HUES48 (cell line): Measurements from ENCODE around the gene ECSCR.
"Not testable (repeated sequence)": the region's sequence is repeated elsewhere in the genome, so short reads cannot be mapped to it uniquely, and the experiment has no call there.

Source experiments
- H3K27ac ChIP-seq: one replicate; pipeline ENCODE4 v1.7.0; 2013; ENCODE audit warnings: low read depth, low read length, inconsistent platforms
- H3K27me3 ChIP-seq: 2 replicates; pipeline ENCODE4 v1.6.1; 2013; ENCODE audit warnings: mild to moderate bottlenecking, low read length; ENCODE audit not compliant: control insufficient read depth, insufficient read depth
- H3K36me3 ChIP-seq: 2 replicates; pipeline ENCODE4 v1.6.1; 2013; ENCODE audit warnings: low read length; ENCODE audit not compliant: control insufficient read depth, insufficient read depth
- H3K4me1 ChIP-seq: 2 replicates; pipeline ENCODE4 v1.6.1; 2013; ENCODE audit warnings: mild to moderate bottlenecking, low read length; ENCODE audit not compliant: control insufficient read depth, insufficient read depth
- H3K4me3 ChIP-seq: 2 replicates; pipeline ENCODE4 v1.5.1; 2013; ENCODE audit warnings: mild to moderate bottlenecking, low read depth, low read length
- H3K9ac ChIP-seq: 2 replicates; pipeline ENCODE4 v1.6.1; 2013; ENCODE audit warnings: mild to moderate bottlenecking, low read depth, low read length, moderate library complexity
- H3K9me3 ChIP-seq: 2 replicates; pipeline ENCODE4 v1.6.1; 2013; ENCODE audit warnings: low read length; ENCODE audit not compliant: control insufficient read depth, insufficient read depth

Gene ECSCR

DNA sequence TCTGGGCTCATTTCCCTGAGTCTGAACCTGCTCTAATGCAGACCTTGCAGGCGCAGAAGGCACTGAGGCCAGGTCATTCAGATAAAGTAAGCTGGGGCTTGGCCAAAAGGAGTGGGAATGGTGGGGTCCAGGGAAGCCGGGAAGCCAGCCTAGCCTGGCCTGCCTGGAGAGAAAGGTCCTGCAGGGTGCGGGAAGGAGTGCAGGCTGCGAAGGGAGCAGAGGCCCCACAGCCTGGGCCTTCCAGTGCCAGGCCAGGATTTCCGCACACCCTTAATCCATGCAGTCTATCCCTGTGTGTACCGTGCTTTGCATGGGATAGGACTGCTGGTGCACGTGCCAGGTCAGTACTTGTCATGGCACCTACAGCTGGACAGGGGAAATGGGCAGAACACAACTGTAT lies 23.7 kb upstream of the ECSCR start:
- Histone ChIP-seq H3K4me1 (0 out of 2 replicates have a peak, but pooled peaks cover 10% of the 10 kb centered on the region), H3K9ac (no peak overlapping the region), H3K4me3 (no peak overlapping the region), H3K36me3 (no peaks in the 10 kb centered on the region), H3K9me3 (no peaks in the 10 kb centered on the region), H3K27me3 (no peaks in the 10 kb centered on the region), H3K27ac (no peak overlapping the region)

DNA sequence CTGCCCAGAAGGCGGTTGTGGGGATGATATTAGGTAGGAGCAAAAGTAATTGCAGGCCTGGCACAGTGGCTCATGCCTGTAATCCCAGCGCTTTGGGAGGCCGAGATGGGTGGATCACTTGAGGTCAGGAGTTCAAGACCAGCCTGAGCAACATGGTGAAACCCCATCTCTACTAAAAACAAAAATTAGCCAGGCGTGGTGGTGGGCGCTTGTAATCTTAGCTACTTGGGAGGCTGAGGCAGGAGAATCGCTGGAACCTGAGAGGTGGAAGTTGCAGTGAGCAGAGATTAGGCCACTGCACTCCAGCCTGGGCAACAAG lies 20.3 kb upstream of the ECSCR start:
- not testable (repeated sequence) for H3K27me3 ChIP-seq

DNA sequence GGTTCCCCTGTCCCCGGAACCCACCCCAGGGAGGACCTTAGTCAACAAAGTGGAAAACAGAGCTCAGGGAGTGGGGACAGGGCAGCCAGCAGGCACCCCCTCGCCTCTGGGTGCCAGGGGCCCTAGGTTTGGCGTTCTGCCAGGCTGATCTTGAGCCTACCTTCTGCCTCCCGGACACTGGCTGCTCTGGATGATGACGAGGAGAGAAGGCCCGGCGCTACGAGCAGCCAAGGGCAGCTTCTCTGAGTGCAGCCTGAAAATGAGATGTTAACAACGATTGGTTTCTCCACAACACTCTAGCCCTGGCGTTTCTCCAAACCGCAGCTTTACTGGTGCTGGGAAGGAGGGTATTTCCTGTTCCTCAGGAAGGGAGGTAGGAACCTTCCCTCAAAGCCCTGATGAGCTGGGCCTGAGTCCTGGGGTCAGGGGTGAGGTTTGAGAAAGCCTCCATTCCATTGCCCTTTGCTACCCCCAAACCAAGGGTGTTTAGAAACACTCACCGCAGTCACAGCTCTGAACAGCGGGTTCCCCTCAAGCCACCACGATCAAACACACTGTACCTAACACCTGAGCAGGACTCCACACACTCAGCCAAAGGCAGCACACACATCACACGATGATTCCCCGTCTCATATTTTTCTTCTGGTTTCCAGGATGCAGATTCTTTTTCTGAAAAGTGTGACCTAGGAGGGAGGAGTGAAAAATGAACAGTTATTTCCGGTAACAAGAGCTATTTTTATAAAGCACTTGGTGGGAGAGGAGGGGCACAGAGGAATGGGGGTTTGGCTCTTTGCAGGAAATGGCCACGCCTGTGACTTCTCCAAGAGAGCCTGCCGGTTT lies 19.7 kb upstream of the ECSCR start, which contains the start of gene STING1:
Gene STING1, minus strand, starts transcription at position 709 of the 840 bp plus-strand sequence. CDS start 1,054 bp downstream, outside the sequence.
- Histone ChIP-seq H3K9me3 (no peaks in the 10 kb centered on the region), H3K4me3 (no peak within 1 kb of the TSS), H3K27ac (no peak within 1 kb of the TSS), H3K36me3 (no peaks in the 10 kb centered on the region), H3K4me1 (0 out of 2 replicates have a peak, but pooled peaks cover 10% of the 10 kb centered on the region), H3K9ac (no peak within 1 kb of the TSS), H3K27me3 (no peaks in the 10 kb centered on the region)

More for the DNA sequence above, 20.3 kb upstream of the ECSCR start:
- H3K36me3 ChIP-seq, H3K4me1 ChIP-seq, H3K27ac ChIP-seq, H3K9ac ChIP-seq, H3K9me3 ChIP-seq, H3K4me3 ChIP-seq: not testable (repeated sequence)

GRCh38 chr5:139481580-139482049 lies 19.1 kb upstream of the ECSCR start:
- Histone ChIP-seq H3K27me3 (no peaks in the 10 kb centered on the region), H3K9ac (no peak overlapping the region), H3K4me1 (0 out of 2 replicates have a peak, but pooled peaks cover 8% of the 10 kb centered on the region), H3K27ac (no peak overlapping the region), H3K9me3 (no peaks in the 10 kb centered on the region), H3K4me3 (no peak overlapping the region), H3K36me3 (no peaks in the 10 kb centered on the region)

DNA sequence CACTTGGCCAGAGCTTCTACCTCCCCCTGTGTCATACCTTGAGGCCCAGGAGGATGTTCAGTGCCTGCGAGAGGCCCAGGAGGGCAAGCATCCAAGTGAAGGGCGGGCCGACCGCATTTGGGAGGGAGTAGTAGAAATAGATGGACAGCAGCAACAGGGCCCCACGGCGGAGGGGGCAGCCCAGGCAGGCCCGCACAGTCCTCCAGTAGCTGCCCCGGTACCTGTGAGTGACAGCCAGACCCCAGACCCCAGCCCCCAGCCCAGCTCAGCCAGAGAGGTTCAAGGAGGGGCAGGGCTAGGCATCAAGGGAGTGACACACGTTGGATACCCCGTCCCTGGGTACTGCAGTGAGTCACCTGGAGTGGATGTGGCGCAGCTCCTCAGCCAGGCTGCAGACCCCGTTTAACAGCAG lies 18.6 kb upstream of the ECSCR start:
- Histone ChIP-seq H3K36me3 (no peaks in the 10 kb centered on the region), H3K27ac (no peak overlapping the region), H3K9me3 (no peaks in the 10 kb centered on the region), H3K4me1 (0 out of 2 replicates have a peak, but pooled peaks cover 4% of the 10 kb centered on the region), H3K27me3 (no peaks in the 10 kb centered on the region), H3K9ac (no peak overlapping the region), H3K4me3 (no peak overlapping the region)

- H3K27me3 ChIP-seq, H3K36me3 ChIP-seq, H3K4me3 ChIP-seq, H3K27ac ChIP-seq, H3K9me3 ChIP-seq, H3K9ac ChIP-seq, H3K4me1 ChIP-seq: not testable (repeated sequence)
Measured at GRCh38 chr5:139479729-139480128, 17.2 kb upstream of the ECSCR start.

GRCh38 chr5:139478657-139479423 lies 16.3 kb upstream of the ECSCR start:
- H3K27ac ChIP-seq, H3K36me3 ChIP-seq, H3K9ac ChIP-seq: not testable (repeated sequence)

DNA sequence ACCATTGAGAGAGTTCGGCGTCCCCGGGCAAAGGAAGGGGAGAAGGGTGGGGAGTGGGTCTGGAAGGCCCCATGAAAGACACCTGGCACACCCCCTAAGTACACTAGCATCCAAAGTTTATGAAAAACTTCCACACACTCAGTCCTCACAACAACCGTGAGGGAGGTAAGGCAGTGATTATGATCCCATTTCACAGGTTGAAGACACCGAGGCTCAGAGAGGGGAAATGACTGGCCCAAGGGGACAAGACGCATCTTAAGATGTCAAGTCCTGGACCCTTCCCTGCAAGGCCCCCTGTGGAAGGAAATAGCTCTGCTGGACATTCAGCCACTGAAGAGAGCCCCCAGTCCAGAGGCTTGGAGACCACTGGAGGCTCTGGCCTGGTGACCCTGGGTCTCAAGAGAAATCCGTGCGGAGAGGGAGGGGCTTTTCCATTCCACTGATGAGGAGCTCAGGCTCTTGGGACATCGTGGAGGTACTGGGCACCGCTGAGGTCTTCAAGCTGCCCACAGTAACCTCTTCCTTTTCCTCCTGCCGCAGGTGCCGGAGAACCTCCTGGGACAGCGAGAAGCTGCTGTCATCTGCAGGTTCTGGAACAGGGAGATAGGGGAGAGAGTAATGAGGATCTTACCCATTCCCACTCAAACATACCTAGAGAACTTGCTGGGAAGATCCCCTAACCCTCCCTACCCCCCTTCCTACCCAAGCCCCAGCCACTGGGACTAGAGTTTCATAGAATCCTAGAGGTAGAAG lies 13.5 kb upstream of the ECSCR start:
- Histone ChIP-seq H3K9ac (no peak overlapping the region), H3K9me3 (no peaks in the 10 kb centered on the region), H3K4me1 (peaks cover 22% of the 10 kb centered on the region), H3K27ac (no peak overlapping the region), H3K4me3 (no peak overlapping the region), H3K36me3 (no peaks in the 10 kb centered on the region), H3K27me3 (no peaks in the 10 kb centered on the region)

More at GRCh38 chr5:139478657-139479423, 16.3 kb upstream of the ECSCR start:
- H3K4me1 ChIP-seq, H3K27me3 ChIP-seq, H3K4me3 ChIP-seq, H3K9me3 ChIP-seq: not testable (repeated sequence)

DNA sequence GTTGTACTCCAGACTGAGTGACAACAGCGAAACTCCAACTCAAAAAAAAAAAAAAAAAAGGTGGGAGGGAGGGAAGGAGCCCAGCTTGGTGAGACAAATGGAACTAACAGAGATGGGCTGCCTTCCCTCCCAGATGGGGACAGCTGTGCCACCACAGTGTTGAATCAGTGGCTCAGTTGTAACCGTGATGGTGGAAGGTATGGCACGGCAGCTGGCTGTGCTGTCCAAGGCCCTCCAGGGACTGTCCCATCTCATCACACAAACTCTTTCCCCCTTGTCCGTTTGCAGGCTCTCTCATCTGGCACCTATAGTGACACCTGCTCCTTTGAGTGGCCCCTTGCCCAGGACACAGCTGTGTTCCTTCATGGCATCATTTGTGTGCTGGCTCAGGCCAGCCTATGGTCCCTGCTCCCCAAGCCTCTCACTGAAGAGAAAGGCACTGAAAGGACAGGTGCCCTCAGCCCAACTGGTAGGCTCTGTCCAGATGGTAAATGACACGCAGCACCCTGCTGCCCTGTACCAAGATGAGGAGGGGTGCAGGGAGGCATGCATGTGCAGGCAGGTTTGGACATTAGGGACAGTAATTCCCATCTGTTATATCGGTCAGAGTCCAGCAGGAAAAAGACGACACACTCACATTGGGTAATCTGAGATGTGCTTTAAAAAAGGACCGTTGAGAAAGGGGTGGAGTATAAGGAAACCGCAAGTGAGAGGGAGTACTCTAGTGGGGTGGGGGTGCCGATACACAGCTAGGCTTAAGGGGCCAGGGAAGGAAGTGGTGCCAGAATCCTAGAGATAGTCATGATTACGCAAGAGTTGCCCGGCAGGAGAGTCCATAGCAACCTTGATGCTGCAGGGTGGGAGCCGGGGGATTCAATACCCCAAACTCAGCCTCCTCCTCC lies 12.6 kb upstream of the ECSCR start:
- no peak overlapping the region for H3K27ac ChIP-seq
- no peak overlapping the region for H3K9ac ChIP-seq
- no peaks in the 10 kb centered on the region for H3K27me3 ChIP-seq
- no peak overlapping the region for H3K4me3 ChIP-seq
- no peaks in the 10 kb centered on the region for H3K36me3 ChIP-seq
- no peaks in the 10 kb centered on the region for H3K9me3 ChIP-seq
- H3K4me1 ChIP-seq = peaks cover 22% of the 10 kb centered on the region

GRCh38 chr5:139473565-139473964 lies 11.0 kb upstream of the ECSCR start:
- Histone ChIP-seq H3K9me3 (no peaks in the 10 kb centered on the region), H3K36me3 (no peaks in the 10 kb centered on the region), H3K9ac (no peak overlapping the region), H3K4me1 (peaks cover 22% of the 10 kb centered on the region), H3K4me3 (no peak overlapping the region), H3K27me3 (no peaks in the 10 kb centered on the region), H3K27ac (peak overlapping the region; percentile 87)
